CD4-positive, alpha-beta T cell (primary cell): Measurements from ENCODE around the gene EPHA1. TPM values are rescaled to one million over a fixed set of nuclear protein-coding genes. Genes with fewer than 3 reads are reported as not detected.

Source experiments
- ATAC-seq: fragments of 200-7000 bp; cut with Tn5 transposase; one replicate; pipeline ENCODE4 v1.10.0; 2022; ENCODE audit warnings: mild to moderate bottlenecking; ENCODE audit not compliant: poor library complexity
- CTCF ChIA-PET: fragments of 350-600 bp; sonication (Branson Sonifier 250); formaldehyde crosslinking; loops from one replicate; lab custom pipeline; 2021; ENCODE audit warnings: antibody characterized with exemption, inconsistent platforms; lab: Charles Lee
- POLR2A ChIA-PET: fragments of 350-600 bp; sonication (Branson Sonifier 250); formaldehyde crosslinking; loops from one replicate; lab custom pipeline; 2021; ENCODE audit warnings: antibody characterized with exemption, inconsistent platforms; lab: Charles Lee
- DNase-seq, 14 experiments: peaks; one replicate each; pipeline ENCODE4 v3.0.0-alpha.2; 2013 to 2020; ENCODE audit warnings: mixed read lengths in 2 of 14
- H3K27ac ChIP-seq, 2 donors: one replicate each; pipeline versions ENCODE4 v1.5.1 to v1.7.0; 2013; ENCODE audit warnings: low read length in 2 of 2, low read depth in 1 of 2, mild to moderate bottlenecking in 1 of 2
- H3K27me3 ChIP-seq, 2 experiments: 1 replicate in 1 of 2; 2 replicates in 1 of 2; pipeline versions ENCODE4 v1.6.1 to v1.7.0; 2013; ENCODE audit warnings: low read length in 2 of 2, control low read depth in 1 of 2, mild to moderate bottlenecking in 1 of 2, moderate library complexity in 1 of 2; ENCODE audit not compliant: insufficient read depth in 2 of 2, control insufficient read depth in 1 of 2
- H3K36me3 ChIP-seq: one replicate; pipeline ENCODE4 v1.6.1; 2013; ENCODE audit warnings: low read length, control low read depth; ENCODE audit not compliant: insufficient read depth
- H3K4me1 ChIP-seq: one replicate; pipeline ENCODE4 v1.6.1; 2013; ENCODE audit warnings: low read length, control low read depth; ENCODE audit not compliant: insufficient read depth
- H3K4me3 ChIP-seq: one replicate; pipeline ENCODE4 v1.5.1; 2013; ENCODE audit warnings: mild to moderate bottlenecking, low read length, moderate library complexity
- H3K9me3 ChIP-seq, 2 experiments: 1 replicate in 1 of 2; 2 replicates in 1 of 2; pipeline versions ENCODE4 v1.6.1 to v1.7.0; 2013; ENCODE audit warnings: low read length in 2 of 2, mild to moderate bottlenecking in 2 of 2, control low read depth in 1 of 2, moderate library complexity in 1 of 2; ENCODE audit not compliant: control insufficient read depth in 1 of 2, insufficient read depth in 1 of 2
- H3K27ac Mint-ChIP-seq: one replicate; pipeline ENCODE4 v1.8.0; 2020; ENCODE audit warnings: mixed read lengths
- H3K27me3 Mint-ChIP-seq: one replicate; pipeline ENCODE4 v1.8.0; 2021; ENCODE audit warnings: mixed read lengths
- H3K36me3 Mint-ChIP-seq: one replicate; pipeline ENCODE4 v1.8.0; 2021; ENCODE audit warnings: low read depth, mixed read lengths
- H3K4me1 Mint-ChIP-seq: one replicate; pipeline ENCODE4 v1.8.0; 2021; ENCODE audit warnings: low read depth, mixed read lengths
- H3K4me3 Mint-ChIP-seq: one replicate; pipeline ENCODE4 v1.8.0; 2020; ENCODE audit warnings: mild to moderate bottlenecking, mixed read lengths
- H3K9me3 Mint-ChIP-seq: one replicate; pipeline ENCODE4 v1.8.0; 2020; ENCODE audit warnings: mixed read lengths
- CTCF ChIP-seq: fragments of 200-600 bp; IDR thresholded peaks from one replicate; pipeline ENCODE4 v1.8.0; 2022; ENCODE audit warnings: antibody characterized with exemption, mild to moderate bottlenecking
- intact Hi-C, 2 experiments: fragments of 100-400 bp; cut with DNase I in 1 of 2; cut with micrococcal nuclease in 1 of 2; formaldehyde crosslinking; loops; one replicate each; pipeline versions ENCODE4 v1.15.1 to v1.9.0; 2023 to 2025; cut with DNase I, micrococcal nuclease
- total RNA-seq, 174 experiments: library from RNA in 2 of 174; stranded (reverse) in 2 of 174; gene quantifications; one replicate each; pipeline ENCODE4 v1.2.3 and lab custom pipeline; 2021 to 2026

EPHA1 gene
- total RNA-seq, 2 experiments from 2014 or later, result 16.0 to 19.0 TPM

- Histone ChIP-seq H3K36me3 (peaks cover 4% of the 10 kb centered on the region), H3K9me3 (no peaks in the 10 kb centered on the region), H3K4me3 (no peak overlapping the region), H3K27me3 (no peaks in the 10 kb centered on the region), H3K4me1 (no peaks in the 10 kb centered on the region), H3K27ac (no peak overlapping the region)
- peaks cover 78% of the 10 kb centered on the region for H3K36me3 Mint-ChIP-seq
- no peaks in the 10 kb centered on the region for H3K9me3 Mint-ChIP-seq
- peaks cover 32% of the 10 kb centered on the region for H3K4me1 Mint-ChIP-seq
- ChIA-PET POLR2A (no interaction called here), CTCF (no interaction called here)
- no peak overlapping the region for H3K27ac Mint-ChIP-seq
- TF ChIP-seq CTCF, result no peak
- no peak overlapping the region for H3K4me3 Mint-ChIP-seq
- intact Hi-C loops, result loop anchor here (5.0 kb wide), 2 partner anchors 118 to 413 kb away; no protein-coding TSS in a partner anchor
- ATAC-seq (no peak), DNase-seq (peak in 1 of 14 experiments; percentile 15)
- H3K27me3 Mint-ChIP-seq, result no peaks in the 10 kb centered on the region
These were observed 11.2 kb upstream of the EPHA1 start for GRCh38 chr7:143419880-143420279.

DNA sequence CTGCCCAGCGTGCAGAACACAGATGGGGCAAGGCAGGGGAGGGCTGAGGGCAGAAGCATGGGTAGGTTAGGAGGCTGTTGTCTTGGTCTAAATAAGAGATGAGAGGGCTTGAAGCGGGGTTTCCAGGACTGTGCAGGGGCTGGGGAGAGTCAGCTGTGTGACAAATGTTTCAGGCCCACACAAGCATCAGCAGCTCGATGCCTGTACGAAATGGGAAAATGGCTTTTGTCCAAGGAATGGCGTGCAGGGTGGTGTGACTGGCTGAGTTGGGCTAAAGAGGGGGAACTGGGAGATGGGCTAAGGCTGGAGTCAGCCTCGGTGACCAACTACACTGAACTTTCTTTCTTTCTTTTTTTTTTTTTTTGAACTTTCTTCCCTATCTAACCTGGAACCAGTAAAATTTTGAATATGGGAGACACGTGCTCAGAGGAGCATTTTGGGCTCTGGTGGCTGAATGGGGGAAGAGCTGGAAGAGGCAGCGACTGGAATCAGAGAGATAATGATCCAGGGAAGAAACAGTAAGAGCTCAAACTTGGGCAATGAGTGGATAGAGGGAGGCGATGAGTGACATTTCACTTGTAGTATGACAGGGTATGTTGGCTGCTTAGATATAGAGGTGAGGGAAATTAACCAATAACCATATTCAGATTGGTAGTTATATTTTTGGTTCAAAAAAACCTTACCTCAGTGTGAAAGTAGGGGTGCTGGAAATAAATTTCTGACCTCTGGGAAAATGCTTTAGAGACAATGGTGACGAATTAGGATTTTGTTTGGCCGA lies 10.2 kb upstream of the EPHA1 start:
- H3K4me1 ChIP-seq, result no peaks in the 10 kb centered on the region
- no peak for TF ChIP-seq CTCF
- no peaks in the 10 kb centered on the region for H3K9me3 ChIP-seq
- H3K4me3 ChIP-seq, result no peak overlapping the region
- Mint-ChIP-seq H3K4me3 (no peak overlapping the region), H3K27me3 (no peaks in the 10 kb centered on the region), H3K9me3 (no peaks in the 10 kb centered on the region), H3K4me1 (peaks cover 32% of the 10 kb centered on the region), H3K27ac (no peak overlapping the region), H3K36me3 (peaks cover 80% of the 10 kb centered on the region)
- DNase-seq, result no peak
- peaks cover 4% of the 10 kb centered on the region for H3K36me3 ChIP-seq
- H3K27me3 ChIP-seq, result no peaks in the 10 kb centered on the region
- intact Hi-C loops, result loop anchor here (5.0 kb wide), 2 partner anchors 117 to 412 kb away; no protein-coding TSS in a partner anchor
- CTCF ChIA-PET, result no interaction called here
- no peak for ATAC-seq
- no peak overlapping the region for H3K27ac ChIP-seq
- POLR2A ChIA-PET, result no interaction called here

- no peak for DNase-seq
- Mint-ChIP-seq H3K27me3 (no peaks in the 10 kb centered on the region), H3K27ac (no peak overlapping the region), H3K4me3 (no peak overlapping the region), H3K9me3 (no peaks in the 10 kb centered on the region), H3K36me3 (peaks cover 74% of the 10 kb centered on the region), H3K4me1 (peaks cover 37% of the 10 kb centered on the region)
- CTCF ChIA-PET, result interaction anchor here (2.6 kb wide), 1 partner anchor 38 kb away, joined by 14 read pairs; no protein-coding TSS in a partner anchor
- Histone ChIP-seq H3K4me3 (no peak overlapping the region), H3K27me3 (no peaks in the 10 kb centered on the region), H3K9me3 (no peaks in the 10 kb centered on the region), H3K27ac (no peak overlapping the region), H3K4me1 (no peaks in the 10 kb centered on the region), H3K36me3 (peaks cover 4% of the 10 kb centered on the region)
- no peak for ATAC-seq
- TF ChIP-seq CTCF, result no peak
- intact Hi-C loops, result loop anchor here (2.0 to 5.0 kb wide), 3 partner anchors 115 to 411 kb away; no protein-coding TSS in a partner anchor
- POLR2A ChIA-PET, result interaction anchor here (0.7 to 1.0 kb wide), 2 partner anchors 178 to 346 kb away, joined by 3 read pairs; no protein-coding TSS in a partner anchor
These were observed 9.2 kb upstream of the EPHA1 start for GRCh38 chr7:143417734-143418383.
